ENCODE results near the gene SZT2. TPM values are rescaled to one million over a fixed set of nuclear protein-coding genes. Genes with fewer than 3 reads are reported as not detected.

SZT2 gene
- total RNA-seq, 1 donor from 2014 or later, result 10.6 TPM

DNA sequence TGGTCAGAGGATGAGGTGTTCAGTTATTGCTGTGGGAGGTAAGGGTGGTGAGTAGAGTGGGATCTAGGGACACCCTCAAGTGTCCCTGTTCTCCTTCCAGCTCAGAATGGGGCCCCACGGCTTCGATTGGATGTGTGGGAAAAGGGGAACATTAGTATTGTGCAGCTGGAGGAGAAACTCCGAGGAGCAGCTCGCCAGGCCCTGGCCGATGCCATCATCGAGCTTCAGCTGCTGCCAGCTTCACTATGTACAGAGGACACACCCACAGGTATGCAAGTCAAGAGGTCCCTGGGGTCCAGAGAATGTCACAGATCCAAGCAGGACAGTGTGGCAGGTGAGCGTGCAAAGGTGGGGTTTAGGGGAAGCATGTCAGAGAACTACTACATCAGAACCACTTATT, 50.1 kb downstream of the SZT2 start:
- no peak overlapping the region for H3K4me3 ChIP-seq (ENCODE audit: low read depth, low read length)
- DNase-seq (ENCODE audit: low read depth), result no peak
- TF ChIP-seq, protein P1, sequence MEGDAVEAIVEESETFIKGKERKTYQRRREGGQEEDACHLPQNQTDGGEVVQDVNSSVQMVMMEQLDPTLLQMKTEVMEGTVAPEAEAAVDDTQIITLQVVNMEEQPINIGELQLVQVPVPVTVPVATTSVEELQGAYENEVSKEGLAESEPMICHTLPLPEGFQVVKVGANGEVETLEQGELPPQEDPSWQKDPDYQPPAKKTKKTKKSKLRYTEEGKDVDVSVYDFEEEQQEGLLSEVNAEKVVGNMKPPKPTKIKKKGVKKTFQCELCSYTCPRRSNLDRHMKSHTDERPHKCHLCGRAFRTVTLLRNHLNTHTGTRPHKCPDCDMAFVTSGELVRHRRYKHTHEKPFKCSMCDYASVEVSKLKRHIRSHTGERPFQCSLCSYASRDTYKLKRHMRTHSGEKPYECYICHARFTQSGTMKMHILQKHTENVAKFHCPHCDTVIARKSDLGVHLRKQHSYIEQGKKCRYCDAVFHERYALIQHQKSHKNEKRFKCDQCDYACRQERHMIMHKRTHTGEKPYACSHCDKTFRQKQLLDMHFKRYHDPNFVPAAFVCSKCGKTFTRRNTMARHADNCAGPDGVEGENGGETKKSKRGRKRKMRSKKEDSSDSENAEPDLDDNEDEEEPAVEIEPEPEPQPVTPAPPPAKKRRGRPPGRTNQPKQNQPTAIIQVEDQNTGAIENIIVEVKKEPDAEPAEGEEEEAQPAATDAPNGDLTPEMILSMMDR (conservative IDR thresholded peaks at IDR 0.05; ENCODE audit: low read depth, low read length), result no peak

DNA sequence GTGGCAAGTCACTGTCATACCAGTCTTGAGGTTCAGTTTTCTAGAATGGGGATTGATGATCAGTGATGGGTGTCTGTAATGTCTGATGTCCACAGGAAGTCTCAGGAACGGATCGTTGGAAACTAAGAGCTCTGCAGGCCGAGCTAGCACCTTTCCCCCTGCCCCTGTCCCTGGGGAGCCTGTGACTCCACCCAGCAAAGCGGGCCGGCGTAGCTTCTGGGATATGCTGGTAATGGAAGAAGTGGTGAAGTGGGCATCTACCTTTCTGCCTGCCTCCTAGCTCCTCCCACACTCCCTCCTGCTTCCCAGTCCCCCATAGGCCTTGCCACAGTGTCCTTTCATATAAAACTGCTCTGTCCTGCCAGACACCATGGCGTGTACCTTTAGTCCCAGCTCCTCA, 50.7 kb downstream of the SZT2 start:
- TF ChIP-seq, protein P1 (conservative IDR thresholded peaks at IDR 0.05; ENCODE audit: low read depth, low read length), result no peak
- no peak overlapping the region for H3K4me3 ChIP-seq (ENCODE audit: low read depth, low read length)
- no peak for DNase-seq (ENCODE audit: low read depth)

- TF ChIP-seq, protein P1 (conservative IDR thresholded peaks at IDR 0.05; ENCODE audit: low read depth, low read length), result no peak
- no peak overlapping the region for H3K4me3 ChIP-seq (ENCODE audit: low read depth, low read length)
- no peak for DNase-seq (ENCODE audit: low read depth)
Measured at GRCh38 chr1:43441166-43441893, 51.6 kb downstream of the SZT2 start.

DNA sequence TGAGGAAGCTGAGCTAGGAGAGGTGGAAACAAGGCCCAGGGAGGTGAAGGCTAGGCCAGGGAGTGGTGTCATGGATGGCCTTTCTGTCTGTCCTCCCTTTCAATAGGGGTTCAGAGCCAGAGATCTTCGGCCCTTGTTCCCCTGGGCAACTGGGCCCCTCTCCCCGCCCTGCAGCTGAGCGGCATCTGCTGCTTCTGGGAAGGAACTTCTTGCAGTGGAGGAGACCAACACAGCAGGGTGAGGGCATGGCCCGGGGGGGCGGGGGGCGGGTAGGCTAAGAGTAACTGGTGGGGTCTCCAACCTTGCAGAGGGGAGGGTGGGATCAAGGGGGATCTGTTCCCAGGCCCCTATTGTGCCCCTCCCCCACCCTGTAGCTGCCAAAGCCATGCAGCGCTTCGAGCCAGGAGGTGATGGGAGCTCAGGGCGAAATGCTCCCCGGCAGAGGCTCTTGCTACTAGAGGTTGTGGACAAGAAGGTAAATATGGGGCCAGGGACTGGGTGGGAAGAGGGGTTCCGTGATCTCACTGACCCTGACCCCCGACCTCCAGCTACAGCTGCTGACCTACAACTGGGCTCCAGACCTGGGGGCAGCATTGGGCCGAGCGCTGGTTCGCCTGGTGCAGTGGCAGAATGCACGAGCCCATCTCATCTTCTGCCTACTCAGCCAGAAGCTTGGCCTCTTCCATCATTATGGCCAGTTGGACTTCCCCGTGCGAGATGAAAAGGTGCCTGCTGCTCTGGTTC, 52.4 kb downstream of the SZT2 start:
- no peak overlapping the region for H3K4me3 ChIP-seq (ENCODE audit: low read depth, low read length)
- DNase-seq (ENCODE audit: low read depth), result no peak
- TF ChIP-seq, protein P1 (conservative IDR thresholded peaks at IDR 0.05; ENCODE audit: low read depth, low read length), result no peak

GRCh38 chr1:43442756-43443155, 53.1 kb downstream of the SZT2 start:
- H3K4me3 ChIP-seq (ENCODE audit: low read depth, low read length), result no peak overlapping the region
- TF ChIP-seq, protein P1 (conservative IDR thresholded peaks at IDR 0.05; ENCODE audit: low read depth, low read length), result no peak
- DNase-seq (ENCODE audit: low read depth), result no peak

DNA sequence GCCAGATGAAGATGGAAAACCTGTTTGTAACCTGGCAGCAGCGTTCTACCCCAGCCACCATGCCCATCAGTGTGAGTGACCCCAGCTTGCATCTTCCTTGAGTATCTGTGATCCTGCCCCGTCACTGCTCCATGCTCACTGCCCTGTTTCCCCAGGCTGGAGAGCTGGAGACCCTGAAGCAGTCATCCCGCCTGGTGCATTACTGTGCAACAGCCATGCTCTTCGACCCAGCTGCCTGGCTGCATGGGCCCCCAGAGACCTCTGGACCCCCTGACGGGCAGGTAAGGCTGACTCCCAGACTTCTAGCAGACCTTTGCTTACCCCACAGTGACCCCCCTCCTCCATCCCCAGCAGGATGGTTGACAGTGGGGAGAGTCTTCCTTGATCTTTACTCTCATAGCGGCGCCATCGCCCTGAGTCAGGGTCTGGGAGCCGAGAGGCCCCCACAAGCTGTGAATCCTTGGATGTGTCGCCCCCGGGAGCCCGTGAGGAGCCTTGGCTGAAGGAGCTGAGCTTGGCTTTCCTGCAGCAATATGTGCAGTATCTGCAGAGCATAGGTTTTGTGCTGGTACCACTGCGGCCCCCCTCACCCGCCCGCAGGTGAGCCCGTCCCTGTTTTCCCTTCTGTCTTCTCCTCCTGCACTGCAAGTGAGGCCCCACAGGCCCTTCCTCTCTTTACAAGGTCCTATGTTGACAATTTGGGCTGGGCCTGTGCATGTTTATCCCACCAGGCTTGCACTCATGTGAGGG, 53.7 kb downstream of the SZT2 start:
- DNase-seq (ENCODE audit: low read depth), result no peak
- TF ChIP-seq, protein P1 (conservative IDR thresholded peaks at IDR 0.05; ENCODE audit: low read depth, low read length), result no peak
- no peak overlapping the region for H3K4me3 ChIP-seq (ENCODE audit: low read depth, low read length)

Data from epithelial cell of proximal tubule (primary cell).